CD4-positive, alpha-beta memory T cell (primary cell): ENCODE results near the gene EFCC1. TPM values are rescaled to one million over a fixed set of nuclear protein-coding genes. Genes with fewer than 3 reads are reported as not detected.

Experiments used
- CTCF ChIA-PET: fragments of 350-600 bp; sonication (Branson Sonifier 250); formaldehyde crosslinking; loops from one replicate; lab custom pipeline; 2021; ENCODE audit warnings: inconsistent platforms; ENCODE audit not compliant: partially characterized antibody; lab: Charles Lee
- POLR2A ChIA-PET: fragments of 350-600 bp; sonication (Branson Sonifier 250); formaldehyde crosslinking; loops from one replicate; lab custom pipeline; 2021; ENCODE audit not compliant: partially characterized antibody; lab: Charles Lee
- DNase-seq, 5 donors: peaks; one replicate each; pipeline versions ENCODE4 v3.0.0 to v3.0.0-alpha.2; 2020 to 2022; ENCODE audit warnings: mixed read lengths in 1 of 5
- H3K27ac ChIP-seq: one replicate; pipeline ENCODE4 v1.7.0; 2013; ENCODE audit warnings: low read depth, low read length
- H3K27me3 ChIP-seq: 2 replicates; pipeline ENCODE4 v1.7.0; 2013; ENCODE audit warnings: mild to moderate bottlenecking, low read length, moderate library complexity; ENCODE audit not compliant: insufficient read depth
- H3K36me3 ChIP-seq: 2 replicates; pipeline ENCODE4 v1.7.0; 2013; ENCODE audit warnings: mild to moderate bottlenecking, low read length, moderate library complexity; ENCODE audit not compliant: insufficient read depth
- H3K4me1 ChIP-seq: 2 replicates; pipeline ENCODE4 v1.7.0; 2013; ENCODE audit warnings: mild to moderate bottlenecking, low read length, moderate library complexity; ENCODE audit not compliant: insufficient read depth
- H3K4me3 ChIP-seq, 2 donors: one replicate each; pipeline ENCODE4 v1.7.0; 2013; ENCODE audit warnings: low read length in 2 of 2, mild to moderate bottlenecking in 1 of 2
- H3K9me3 ChIP-seq, 2 donors: one replicate each; pipeline ENCODE4 v1.7.0; 2013; ENCODE audit warnings: low read length in 2 of 2, control low read depth in 1 of 2; ENCODE audit not compliant: control insufficient read depth in 1 of 2
- H3K27ac Mint-ChIP-seq, 7 donors: one replicate each; pipeline ENCODE4 v1.8.0; 2020 to 2021; ENCODE audit warnings: mixed read lengths in 7 of 7, mild to moderate bottlenecking in 6 of 7, inconsistent platforms in 3 of 7, moderate library complexity in 3 of 7
- H3K27me3 Mint-ChIP-seq, 2 donors: one replicate each; pipeline ENCODE4 v1.8.0; 2020 to 2021; ENCODE audit warnings: mixed read lengths in 2 of 2
- H3K36me3 Mint-ChIP-seq, 2 donors: one replicate each; pipeline ENCODE4 v1.8.0; 2020 to 2021; ENCODE audit warnings: mixed read lengths in 2 of 2, inconsistent platforms in 1 of 2, mild to moderate bottlenecking in 1 of 2
- H3K4me1 Mint-ChIP-seq, 4 donors: one replicate each; pipeline ENCODE4 v1.8.0; 2020 to 2021; ENCODE audit warnings: mixed read lengths in 4 of 4, mild to moderate bottlenecking in 1 of 4
- H3K4me3 Mint-ChIP-seq, 8 donors: one replicate each; pipeline ENCODE4 v1.8.0; 2020 to 2021; ENCODE audit warnings: mixed read lengths in 8 of 8, mild to moderate bottlenecking in 7 of 8, moderate library complexity in 6 of 8, inconsistent platforms in 3 of 8
- H3K9me3 Mint-ChIP-seq, 8 donors: one replicate each; pipeline ENCODE4 v1.8.0; 2020 to 2021; ENCODE audit warnings: mixed read lengths in 8 of 8, mild to moderate bottlenecking in 5 of 8, inconsistent platforms in 3 of 8, moderate library complexity in 1 of 8
- intact Hi-C: fragments of 100-400 bp; cut with micrococcal nuclease; formaldehyde crosslinking; loops from one replicate; pipeline ENCODE4 v1.15.1; 2023
- polyA plus RNA-seq, 2 donors: library from polyadenylated mRNA; unstranded; fragments of 300-500 nt; fragmentation: Illumina TruSeq; gene quantifications; one replicate each; pipeline ENCODE4 v1.2.3, GENCODE V29; 2021
- total RNA-seq, 2 experiments: library from RNA; stranded (reverse); gene quantifications; one replicate each; pipeline ENCODE4 v1.2.3, GENCODE V29; 2021

EFCC1 gene
- total and polyA plus RNA-seq, 4 experiments from 2014 or later, result not detected

- Mint-ChIP-seq H3K4me1 (no peaks in the 10 kb centered on the region), H3K27ac (no peak overlapping the region), H3K9me3 (no peaks in the 10 kb centered on the region), H3K4me3 (no peak overlapping the region), H3K27me3 (no peaks in the 10 kb centered on the region), H3K36me3 (no peaks in the 10 kb centered on the region)
- H3K4me1 ChIP-seq, result no peaks in the 10 kb centered on the region
- H3K9me3 ChIP-seq, result no peaks in the 10 kb centered on the region
- no peak for DNase-seq
- H3K4me3 ChIP-seq, result no peak overlapping the region
- intact Hi-C loops, result no loop called here
- no peaks in the 10 kb centered on the region for H3K36me3 ChIP-seq
- no peaks in the 10 kb centered on the region for H3K27me3 ChIP-seq
- ChIA-PET CTCF (interaction anchor here (1.0 to 1.4 kb wide), 2 partner anchors 16 to 17 kb away, joined by 3 to 7 read pairs; no protein-coding TSS in a partner anchor), POLR2A (no interaction called here)
- H3K27ac ChIP-seq, result no peak overlapping the region
These were observed 13.6 kb upstream of the EFCC1 start for GRCh38 chr3:128987302-128988100.

DNA sequence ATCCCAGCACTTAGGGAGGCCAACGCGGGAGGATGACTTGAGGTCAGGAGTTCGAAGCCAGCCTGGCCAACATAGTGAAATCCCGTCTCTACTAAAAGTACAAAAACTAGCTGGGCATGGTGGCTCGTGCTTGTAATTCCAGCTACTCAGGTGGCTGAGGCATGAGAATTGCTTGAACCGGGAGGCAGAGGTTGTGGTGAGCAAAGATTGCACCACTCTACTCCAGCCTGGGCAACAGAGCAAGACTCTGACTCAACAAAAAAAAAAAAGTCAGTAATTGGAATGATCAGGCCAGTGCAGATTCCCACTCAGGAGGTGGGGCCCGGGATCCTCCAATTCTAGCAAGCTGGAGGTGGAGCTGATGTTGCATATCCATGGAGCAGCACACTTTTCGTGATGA is 12.8 kb upstream of the EFCC1 start:
- Histone ChIP-seq H3K27me3 (no peaks in the 10 kb centered on the region), H3K9me3 (no peaks in the 10 kb centered on the region), H3K27ac (no peak overlapping the region), H3K4me3 (no peak overlapping the region), H3K36me3 (no peaks in the 10 kb centered on the region), H3K4me1 (no peaks in the 10 kb centered on the region)
- Mint-ChIP-seq H3K4me1 (peaks cover 0 to 1% (median 0%) of the 10 kb centered on the region in 4 donors), H3K9me3 (no peaks in the 10 kb centered on the region), H3K27me3 (no peaks in the 10 kb centered on the region), H3K4me3 (no peak overlapping the region), H3K27ac (peak overlapping the region in 1 of 7 donors; percentile 53), H3K36me3 (no peaks in the 10 kb centered on the region)
- POLR2A ChIA-PET, result no interaction called here
- CTCF ChIA-PET, result interaction anchor here (1.4 kb wide), 1 partner anchor 18 kb away, joined by 7 read pairs; no protein-coding TSS in a partner anchor
- intact Hi-C loops, result no loop called here
- DNase-seq, result no peak

DNA sequence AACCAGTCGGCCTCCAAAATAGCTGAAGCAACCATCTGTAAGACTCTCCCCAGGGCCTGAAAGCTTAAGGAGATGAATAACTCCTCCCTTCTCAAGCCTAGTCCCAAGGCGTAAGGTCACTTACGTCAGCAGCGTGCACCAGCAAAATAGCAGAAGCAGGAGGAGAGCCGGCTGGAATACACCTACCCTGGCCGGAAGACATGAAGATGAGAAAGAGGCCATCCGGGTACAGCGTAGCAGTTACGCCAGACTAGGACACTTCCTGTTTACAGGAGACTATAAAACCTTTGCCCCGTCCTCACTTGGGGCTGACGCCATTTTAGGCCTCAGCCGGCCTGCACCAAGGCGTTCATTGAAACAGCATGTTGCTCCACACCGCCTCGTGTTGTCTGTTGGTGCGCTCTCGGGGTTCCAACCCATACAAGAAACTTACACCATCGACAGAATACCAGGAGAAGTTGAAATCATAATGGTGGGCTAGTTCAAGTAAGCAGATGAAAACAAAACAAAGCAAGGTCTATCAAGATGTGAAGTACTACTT is 9.7 kb upstream of the EFCC1 start:
- Mint-ChIP-seq H3K27ac (peak overlapping the region; percentile 1 to 70 (median 29)), H3K27me3 (no peaks in the 10 kb centered on the region), H3K4me3 (no peak overlapping the region), H3K36me3 (no peaks in the 10 kb centered on the region), H3K4me1 (peaks cover 5 to 26% (median 16%) of the 10 kb centered on the region in 4 donors), H3K9me3 (no peaks in the 10 kb centered on the region)
- ChIA-PET POLR2A (interaction anchor here (0.9 kb wide), 1 partner anchor 25 kb away, joined by 3 read pairs; no protein-coding TSS in a partner anchor), CTCF (interaction anchor here (1.0 to 6.5 kb wide), 2 partner anchors 21 to 24 kb away, joined by 3 to 59 read pairs; no protein-coding TSS in a partner anchor)
- H3K36me3 ChIP-seq, result no peaks in the 10 kb centered on the region
- intact Hi-C loops, result no loop called here
- no peaks in the 10 kb centered on the region for H3K27me3 ChIP-seq
- DNase-seq, result no peak
- H3K4me3 ChIP-seq, result no peak overlapping the region
- no peak overlapping the region for H3K27ac ChIP-seq
- peaks cover 14% of the 10 kb centered on the region for H3K4me1 ChIP-seq
- H3K9me3 ChIP-seq, result no peaks in the 10 kb centered on the region

- Mint-ChIP-seq H3K27ac (peak overlapping the region in 6 of 7 donors; percentile 8 to 84 (median 78)), H3K4me3 (peak overlapping the region in 5 of 8 donors; percentile 68 to 80 (median 76)), H3K9me3 (no peaks in the 10 kb centered on the region), H3K4me1 (peaks cover 5 to 26% (median 16%) of the 10 kb centered on the region in 4 donors), H3K36me3 (no peaks in the 10 kb centered on the region), H3K27me3 (no peaks in the 10 kb centered on the region)
- no peaks in the 10 kb centered on the region for H3K9me3 ChIP-seq
- ChIA-PET POLR2A (interaction anchor here (1.0 to 3.0 kb wide), 5 partner anchors 19 to 323 kb away, joined by 3 to 24 read pairs (median 11); a partner anchor contains a TSS), CTCF (interaction anchor here (1.8 to 6.5 kb wide), 4 partner anchors 10 to 253 kb away, joined by 8 to 59 read pairs (median 17); no protein-coding TSS in a partner anchor)
- intact Hi-C loops, result no loop called here
- H3K27me3 ChIP-seq, result no peaks in the 10 kb centered on the region
- H3K4me1 ChIP-seq, result peaks cover 14% of the 10 kb centered on the region
- DNase-seq, result no peak
- H3K4me3 ChIP-seq, result no peak overlapping the region
- H3K27ac ChIP-seq, result no peak overlapping the region
- H3K36me3 ChIP-seq, result no peaks in the 10 kb centered on the region
These were observed 8.1 kb upstream of the EFCC1 start for GRCh38 chr3:128992926-128993460.

GRCh38 chr3:128993461-128994172 is 7.5 kb upstream of the EFCC1 start, which contains the start of gene CFAP92:
CFAP92 (minus strand) TSS chr3:128994076; CDS start chr3:128993304, 772 bp downstream.
- H3K27me3 Mint-ChIP-seq, result no peaks in the 10 kb centered on the region
- peaks cover 5 to 28% (median 16%) of the 10 kb centered on the region in 4 donors for H3K4me1 Mint-ChIP-seq
- H3K9me3 Mint-ChIP-seq, result no peaks in the 10 kb centered on the region
- ChIA-PET CTCF (interaction anchor here (0.7 to 6.5 kb wide), 6 partner anchors 10 to 256 kb away, joined by 3 to 59 read pairs (median 12); partner anchors contain the start of gene COPG1), POLR2A (interaction anchor here (0.9 to 3.0 kb wide), 12 partner anchors 10 to 322 kb away, joined by 3 to 24 read pairs (median 6); partner anchors contain the start of genes COPG1 and RAB43)
- intact Hi-C loops, result loop anchor here (1.0 kb wide), 3 partner anchors 10 to 447 kb away; partner anchors contain the start of gene IFT122
- H3K27ac ChIP-seq, result peak within 1 kb of the TSS; percentile 40
- H3K9me3 ChIP-seq, result no peaks in the 10 kb centered on the region
- peak; percentile 89 to 92 (median 91) for DNase-seq
- H3K36me3 Mint-ChIP-seq, result no peaks in the 10 kb centered on the region
- H3K4me1 ChIP-seq, result peaks cover 14% of the 10 kb centered on the region
- peak within 1 kb of the TSS; percentile 68 to 85 (median 78) for H3K4me3 Mint-ChIP-seq
- H3K4me3 ChIP-seq, result peak within 1 kb of the TSS in 1 of 2 donors; percentile 42
- no peaks in the 10 kb centered on the region for H3K27me3 ChIP-seq
- H3K27ac Mint-ChIP-seq, result peak within 1 kb of the TSS; percentile 30 to 91 (median 83)
- no peaks in the 10 kb centered on the region for H3K36me3 ChIP-seq

GRCh38 chr3:128994173-128994512 is 7.0 kb upstream of the EFCC1 start:
- POLR2A ChIA-PET, result interaction anchor here (0.7 to 3.0 kb wide), 14 partner anchors 9 to 322 kb away, joined by 3 to 24 read pairs (median 5); partner anchors contain the start of genes COPG1 and RAB43
- no peak for DNase-seq
- Histone ChIP-seq H3K4me3 (peak overlapping the region in 1 of 2 donors; percentile 42), H3K4me1 (peaks cover 14% of the 10 kb centered on the region), H3K36me3 (no peaks in the 10 kb centered on the region), H3K27me3 (no peaks in the 10 kb centered on the region), H3K9me3 (no peaks in the 10 kb centered on the region), H3K27ac (peak overlapping the region; percentile 32)
- Mint-ChIP-seq H3K36me3 (no peaks in the 10 kb centered on the region), H3K27ac (peak overlapping the region; percentile 30 to 91 (median 76)), H3K4me1 (peaks cover 7 to 33% (median 16%) of the 10 kb centered on the region in 4 donors), H3K4me3 (peak overlapping the region; percentile 68 to 85 (median 78)), H3K27me3 (peaks cover 0 to 4% of the 10 kb centered on the region in 2 donors), H3K9me3 (no peaks in the 10 kb centered on the region)
- intact Hi-C loops, result loop anchor here (1.0 kb wide), 3 partner anchors 9 to 446 kb away; partner anchors contain the start of gene IFT122
- CTCF ChIA-PET, result interaction anchor here (0.7 to 6.5 kb wide), 7 partner anchors 9 to 255 kb away, joined by 3 to 59 read pairs (median 9); partner anchors contain the start of gene COPG1
